GM18867 (cell line): ENCODE results near the gene NRXN3.

Experiments
- ATAC-seq: cut with Tn5 transposase; IDR thresholded peaks from one replicate; pipeline ENCODE4 v1.9.1; 2021; ENCODE audit warnings: mild to moderate bottlenecking, moderate library complexity; ENCODE audit not compliant: unreplicated experiment

Gene NRXN3

DNA sequence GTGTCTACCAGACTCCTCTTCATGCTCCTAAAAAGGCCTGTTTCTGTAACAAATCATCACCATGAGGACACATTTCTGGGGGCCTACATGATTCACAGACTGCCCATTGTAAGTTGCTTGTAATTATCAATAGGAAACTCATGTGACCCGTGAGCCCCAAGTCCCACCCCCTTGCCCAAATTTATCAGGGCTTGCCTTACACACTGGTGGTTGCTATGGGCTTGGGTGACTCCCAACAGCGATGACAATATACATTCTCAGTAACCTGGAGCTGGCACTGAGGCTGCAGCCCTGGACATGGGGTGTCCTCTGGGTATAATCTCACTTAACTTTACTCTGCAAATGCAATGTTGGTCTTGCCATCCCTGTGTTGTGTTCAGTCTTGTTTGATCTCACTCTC is 149.2 kb downstream of the NRXN3 start:
- no peak for ATAC-seq

DNA sequence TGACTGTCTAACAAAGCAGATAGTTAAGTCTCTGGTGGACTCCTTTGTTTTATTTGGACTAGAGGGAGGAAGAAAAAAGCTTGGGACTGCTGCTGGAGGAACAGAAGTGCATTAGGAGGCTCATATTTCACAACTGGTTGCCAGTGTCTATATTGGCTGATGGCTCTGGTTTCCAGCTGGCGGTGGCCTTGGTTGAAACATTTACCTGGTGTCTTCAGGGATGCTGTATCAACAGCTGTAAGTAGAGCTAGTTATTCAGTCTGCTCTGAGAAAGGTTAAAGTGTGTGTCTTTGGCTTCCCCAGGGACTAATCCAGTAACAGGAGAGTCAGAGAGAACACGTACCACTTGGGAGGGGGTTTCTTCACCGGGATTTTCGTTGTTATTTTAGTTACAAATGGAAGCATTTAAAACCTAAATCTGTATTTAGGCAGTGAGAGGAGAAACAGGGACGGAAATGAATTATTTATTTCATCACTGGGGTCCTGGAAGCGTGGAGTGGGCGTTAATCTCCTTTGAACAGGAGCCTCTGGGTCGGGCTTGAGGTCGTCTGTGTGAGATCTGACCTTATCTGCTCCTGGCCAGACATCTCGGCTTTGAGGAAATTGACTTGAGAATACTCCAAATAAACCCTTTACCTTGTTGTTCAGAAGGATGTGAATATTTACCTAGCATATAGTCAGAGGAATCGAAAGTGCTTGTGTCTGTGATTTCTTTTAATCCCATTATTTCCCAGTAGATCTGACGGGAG is 149.9 kb downstream of the NRXN3 start:
- ATAC-seq = no peak

DNA sequence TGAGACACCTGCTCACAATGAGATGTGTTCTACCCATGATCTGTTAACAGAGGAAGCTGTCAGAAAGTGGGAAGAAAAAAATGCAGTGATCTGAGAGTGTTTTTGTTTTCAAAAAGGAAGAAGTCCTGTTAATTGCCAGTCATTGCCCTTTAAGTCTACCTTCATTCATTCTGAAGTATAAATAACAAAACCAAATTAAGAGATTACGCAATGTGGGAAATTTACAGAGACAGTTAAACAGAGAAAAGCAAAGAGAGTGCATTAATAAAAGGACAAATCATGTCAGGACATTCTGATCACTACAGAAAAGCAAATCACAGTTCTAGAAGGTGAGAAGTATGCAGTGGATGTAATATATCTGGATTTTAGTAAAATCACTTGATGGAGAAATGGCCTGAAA is 154.2 kb downstream of the NRXN3 start:
- no peak for ATAC-seq

DNA sequence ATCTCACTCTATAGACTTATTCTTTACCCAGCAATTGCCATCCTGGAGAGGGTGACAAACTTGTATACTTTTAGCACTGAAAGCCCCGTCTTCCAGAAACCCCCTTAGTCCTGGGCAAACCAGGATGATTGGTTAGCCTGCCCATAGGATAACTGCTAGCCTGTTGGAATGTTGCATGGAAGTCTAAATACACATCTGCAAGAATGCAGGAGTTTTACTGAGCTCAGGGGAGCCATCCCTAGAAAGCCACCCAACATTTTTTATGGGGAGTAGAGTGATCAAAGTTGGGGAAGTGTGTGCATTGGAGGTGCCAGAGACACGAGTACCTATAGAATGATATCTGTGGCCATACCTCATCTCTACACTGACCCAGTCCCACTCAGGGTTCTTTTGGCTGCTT is 155.7 kb downstream of the NRXN3 start:
- ATAC-seq = no peak

DNA sequence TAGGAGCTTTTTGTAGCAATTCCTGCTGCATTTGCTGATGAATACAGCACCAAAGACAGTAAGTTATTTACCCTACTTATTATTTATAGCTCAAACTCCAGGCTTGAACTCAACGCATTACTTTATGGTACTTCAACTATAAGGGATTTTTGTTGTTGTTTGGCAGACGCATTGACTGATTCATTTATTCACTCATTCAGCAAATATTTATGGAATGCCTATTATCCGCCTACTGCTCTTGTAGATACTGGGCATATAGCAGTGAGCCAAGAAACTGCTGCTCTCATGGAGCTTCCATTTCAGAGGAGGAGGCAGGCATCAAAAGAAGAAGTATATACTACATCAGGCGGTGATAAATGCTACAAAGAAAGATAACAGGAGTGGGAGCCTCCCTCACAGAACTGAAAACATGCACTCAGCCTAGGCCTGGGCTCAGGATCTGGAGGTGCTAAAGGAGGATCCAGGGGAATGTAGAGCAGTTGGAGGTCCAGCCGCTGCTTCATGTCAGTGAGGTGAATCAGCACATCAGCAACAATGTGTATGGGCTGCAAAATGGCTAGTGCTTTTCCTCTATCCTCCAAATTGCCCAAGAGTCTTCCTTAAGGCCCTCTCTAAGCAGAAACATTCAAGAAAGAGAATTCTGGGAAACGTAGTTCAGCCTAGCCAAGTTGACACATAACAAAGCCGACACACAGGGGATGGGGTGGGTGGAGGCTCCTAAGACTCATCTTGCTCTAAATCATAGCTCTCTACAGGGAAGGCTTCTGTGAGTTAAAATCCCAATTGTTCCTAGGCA is 157.5 kb downstream of the NRXN3 start:
- ATAC-seq = no peak

DNA sequence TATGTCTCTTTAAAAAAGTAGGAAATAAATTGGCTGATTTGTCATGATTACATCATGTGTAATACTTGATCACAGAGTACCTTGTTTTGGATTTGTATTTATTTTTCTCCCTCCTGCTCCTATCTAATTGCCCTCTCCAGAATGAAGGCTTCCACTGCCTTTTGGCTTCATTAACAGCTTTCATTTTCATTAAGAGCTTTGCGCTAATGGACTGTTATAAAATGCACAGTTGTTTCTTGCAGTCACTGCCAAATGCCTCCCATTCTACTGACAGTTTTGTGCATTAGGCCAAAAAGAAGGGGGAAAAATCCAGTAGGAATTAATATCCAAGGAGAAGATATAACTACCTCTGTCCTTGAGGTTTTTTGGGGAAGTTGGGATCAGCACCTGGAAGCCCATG is 159.2 kb downstream of the NRXN3 start:
- no peak for ATAC-seq

DNA sequence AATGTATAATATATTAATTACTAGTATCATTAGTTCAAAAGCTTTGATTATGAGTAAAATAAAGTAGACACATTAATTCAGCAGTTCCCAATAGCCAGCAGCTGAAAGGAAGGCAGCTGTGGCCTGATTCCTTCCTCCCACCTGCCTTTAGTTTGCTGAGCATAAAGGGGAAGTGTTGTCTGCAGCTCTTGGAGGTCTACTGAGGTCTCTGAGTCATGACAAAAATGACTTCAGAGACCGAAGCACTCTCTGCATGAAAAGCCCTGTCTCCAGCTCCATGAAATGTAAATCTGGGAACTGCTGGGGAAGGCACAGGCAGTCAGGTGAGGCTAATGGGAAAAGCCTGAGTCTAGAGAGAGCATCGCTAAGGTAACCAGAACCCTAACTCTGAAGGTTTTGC is 165.4 kb downstream of the NRXN3 start:
- no peak for ATAC-seq

DNA sequence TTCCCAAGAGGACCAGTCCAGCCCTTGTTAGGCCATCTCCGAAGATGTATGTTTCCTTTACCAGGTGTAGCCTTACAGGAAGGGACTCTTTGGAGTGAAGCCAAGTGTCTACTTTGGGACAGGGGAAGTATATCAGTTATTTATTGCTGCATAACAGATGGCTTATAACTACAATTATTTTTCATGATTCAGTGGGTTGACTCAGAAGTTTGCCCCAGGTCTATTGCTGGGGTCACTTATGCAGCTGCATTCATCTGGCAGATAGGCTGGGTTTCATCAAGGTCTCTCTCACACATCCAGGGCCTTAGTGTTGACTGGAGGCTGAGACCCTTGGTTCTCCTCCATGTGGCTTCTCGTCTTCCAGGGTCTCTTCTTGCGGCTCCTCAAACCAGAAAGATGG is 170.1 kb downstream of the NRXN3 start:
- no peak for ATAC-seq

DNA sequence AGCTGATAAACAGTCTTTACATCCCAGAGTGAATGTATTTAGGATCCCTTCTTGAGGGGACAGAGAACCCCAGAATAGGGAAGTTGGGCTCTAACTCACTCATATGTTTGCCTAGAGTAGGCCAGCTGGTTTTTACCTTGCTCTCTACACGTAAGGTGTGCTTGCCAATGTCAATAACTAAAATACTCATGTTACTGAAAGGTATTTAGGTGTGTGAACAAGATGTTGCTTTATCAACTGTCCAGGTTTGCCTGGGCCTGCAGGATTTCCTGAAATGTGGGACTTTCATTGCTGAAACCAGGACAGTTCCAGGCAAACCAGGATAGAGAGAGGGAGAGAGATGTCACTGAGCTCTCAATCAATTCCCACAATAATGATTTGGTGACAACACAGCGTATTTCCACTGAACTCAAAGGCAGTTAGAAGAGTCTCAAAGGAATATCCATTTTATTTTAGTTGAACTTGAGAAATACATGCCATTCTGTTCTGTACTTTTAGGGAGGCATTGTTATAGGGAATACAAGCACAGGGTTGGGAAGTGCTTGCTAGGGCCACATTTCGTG is 171.7 kb downstream of the NRXN3 start:
- no peak for ATAC-seq

DNA sequence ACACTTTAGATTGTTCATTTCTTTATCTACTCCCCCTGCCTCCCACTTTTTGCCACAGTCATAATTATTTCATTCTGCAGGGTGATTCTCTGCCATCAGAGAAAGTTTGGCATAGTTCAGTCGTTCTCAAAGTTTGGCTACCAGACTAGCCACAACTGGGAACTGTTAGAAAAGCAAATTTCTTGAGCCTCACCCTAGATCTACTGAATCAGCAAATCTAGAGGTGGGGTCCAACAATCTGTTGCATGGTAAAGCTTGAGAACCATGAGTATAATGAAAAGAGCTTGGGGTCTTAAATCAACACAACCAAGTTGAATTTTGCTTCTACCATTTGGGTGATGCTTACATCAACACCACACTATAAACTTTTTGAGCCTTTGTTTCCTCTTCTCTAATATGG is 172.7 kb downstream of the NRXN3 start:
- ATAC-seq = no peak

DNA sequence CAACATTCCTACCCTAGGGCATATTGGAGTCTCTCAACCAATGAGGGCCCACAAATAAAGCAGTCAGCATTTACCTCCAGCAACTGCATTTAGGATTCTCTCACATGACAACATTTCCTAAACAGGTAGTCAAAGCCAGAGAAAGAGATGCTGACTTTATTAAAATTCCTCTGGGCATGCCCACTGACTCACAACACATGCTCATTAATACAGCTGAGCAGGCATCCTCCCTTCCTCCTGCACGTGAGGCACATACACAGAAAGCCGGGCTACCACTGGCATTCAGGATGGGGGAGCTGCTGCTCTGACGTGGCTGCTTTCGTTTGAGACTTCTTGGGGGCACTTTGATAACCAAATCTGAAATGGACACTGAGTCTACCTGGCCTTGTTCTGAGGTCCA is 174.1 kb downstream of the NRXN3 start:
- ATAC-seq = no peak

DNA sequence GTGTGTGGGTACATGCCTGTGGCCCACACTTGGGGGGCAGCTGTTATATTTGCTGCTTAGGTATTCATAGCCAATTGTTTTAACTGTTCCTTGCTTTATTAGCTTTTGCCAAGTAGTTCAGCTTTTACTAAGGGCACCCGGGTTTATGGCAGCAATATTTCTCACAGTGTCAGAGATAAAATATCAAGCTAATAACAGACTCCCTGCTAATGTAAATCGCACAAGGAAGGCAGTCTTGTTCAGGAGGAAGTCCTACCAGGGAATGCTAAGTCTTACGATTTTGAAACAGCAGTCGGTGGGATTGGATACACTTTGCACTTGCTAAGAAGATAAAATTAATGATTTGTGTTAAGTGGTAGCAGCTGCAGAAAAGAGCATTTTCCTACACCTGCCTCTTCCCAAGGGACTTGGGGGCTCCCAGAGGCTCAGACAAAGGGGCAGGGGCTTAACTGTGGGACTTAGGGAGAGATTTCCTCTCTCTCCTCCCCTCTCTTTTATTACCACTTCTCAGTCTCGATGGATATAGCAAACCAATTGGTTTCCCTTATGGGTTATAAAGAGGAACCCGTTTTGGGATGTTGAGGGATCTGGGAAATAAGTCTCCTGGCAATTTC is 175.1 kb downstream of the NRXN3 start:
- ATAC-seq = no peak

DNA sequence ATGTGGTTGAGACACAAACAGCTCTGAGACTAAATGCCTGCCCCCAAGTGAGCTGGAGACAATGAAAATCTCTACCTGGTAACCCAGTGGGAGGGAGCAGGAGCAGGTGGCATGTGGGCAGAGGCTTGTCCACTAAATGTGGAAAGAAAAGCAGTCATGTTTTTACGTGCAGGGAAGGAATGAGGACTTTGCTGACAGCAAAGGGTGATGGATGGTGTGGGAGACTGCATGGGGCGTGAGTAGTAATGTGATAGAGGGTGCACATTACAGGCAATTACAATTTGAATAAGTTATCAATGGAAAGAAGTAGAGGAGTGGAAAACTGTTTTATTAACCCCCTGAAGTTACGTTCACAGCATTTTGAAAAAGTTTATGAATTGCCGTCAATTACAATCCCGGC is 176.6 kb downstream of the NRXN3 start:
- ATAC-seq = no peak

DNA sequence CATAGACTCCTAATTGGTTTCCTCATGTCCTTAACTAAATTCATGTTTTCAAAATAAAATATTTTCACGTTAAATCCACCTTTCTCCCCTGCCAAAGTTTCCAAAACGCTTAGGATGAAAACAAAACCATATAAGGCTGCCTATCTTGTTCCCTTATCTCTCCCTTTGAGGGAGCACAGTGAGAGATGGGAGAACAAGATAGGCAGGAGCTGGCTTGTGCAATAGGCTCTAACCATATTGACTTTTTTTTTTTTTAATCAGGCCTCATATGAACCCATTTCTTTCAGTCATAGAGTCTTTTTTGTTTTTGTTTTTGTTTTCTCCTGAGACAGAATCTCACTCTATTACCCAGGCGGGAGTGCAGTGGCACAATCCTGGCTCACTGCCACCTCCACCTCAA is 184.9 kb downstream of the NRXN3 start:
- no peak for ATAC-seq

DNA sequence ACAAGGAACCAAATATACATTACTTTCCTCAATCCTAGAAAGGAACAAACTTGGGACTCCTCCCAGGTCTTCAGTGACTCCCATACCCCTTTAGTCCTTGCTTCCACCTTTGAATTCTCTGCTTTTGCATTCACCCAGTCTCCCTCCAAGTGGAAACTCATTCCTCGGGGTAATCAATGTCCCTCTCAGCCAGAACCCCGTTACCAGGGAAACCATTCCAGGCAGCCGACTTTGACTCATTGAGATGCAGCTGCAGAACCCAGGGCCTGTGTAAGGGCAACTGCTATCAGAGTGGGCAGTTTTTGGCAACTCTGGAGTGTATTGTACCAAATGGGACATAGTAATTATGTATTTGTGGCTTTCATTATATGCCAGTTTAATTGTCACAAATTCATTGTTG is 186.2 kb downstream of the NRXN3 start:
- no peak for ATAC-seq

DNA sequence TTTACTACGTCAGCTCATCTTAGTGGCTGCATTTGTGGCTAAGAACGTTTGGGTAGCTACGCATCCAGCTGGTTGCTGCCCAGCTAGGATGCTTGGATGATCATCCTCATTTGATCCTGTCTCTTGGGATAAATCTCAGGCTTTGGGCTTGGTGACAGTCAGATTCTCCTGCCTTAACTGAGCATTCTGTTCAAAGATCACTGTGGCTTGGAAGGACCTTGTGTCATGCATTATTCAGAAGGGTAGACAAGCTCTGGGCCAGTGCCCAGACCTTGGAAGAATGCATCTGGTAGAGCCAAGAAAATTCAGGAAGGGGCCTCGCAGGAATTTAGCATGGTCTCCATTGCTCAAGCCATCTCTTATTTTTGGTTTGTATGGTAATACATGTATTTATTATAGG is 188.4 kb downstream of the NRXN3 start:
- ATAC-seq = no peak

DNA sequence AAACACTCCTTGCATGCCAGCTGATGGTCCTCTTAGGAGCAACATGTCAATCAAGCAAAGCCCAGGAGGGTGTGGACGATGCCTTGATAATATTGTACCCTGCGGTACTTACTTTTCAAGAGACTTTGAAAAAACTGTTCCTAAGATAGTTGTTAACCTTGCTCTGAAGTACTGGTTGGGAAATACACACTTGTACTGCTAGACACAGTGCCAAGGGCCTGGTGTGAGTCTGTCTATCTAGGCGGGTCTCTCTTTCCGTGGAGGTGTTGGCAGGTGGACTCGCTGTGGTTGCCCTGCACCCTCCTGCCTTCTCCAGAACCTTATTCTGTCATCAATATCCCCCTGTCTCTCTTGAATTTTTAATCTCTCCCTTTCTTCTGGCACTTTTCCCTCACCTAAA is 189.4 kb downstream of the NRXN3 start:
- ATAC-seq = no peak

DNA sequence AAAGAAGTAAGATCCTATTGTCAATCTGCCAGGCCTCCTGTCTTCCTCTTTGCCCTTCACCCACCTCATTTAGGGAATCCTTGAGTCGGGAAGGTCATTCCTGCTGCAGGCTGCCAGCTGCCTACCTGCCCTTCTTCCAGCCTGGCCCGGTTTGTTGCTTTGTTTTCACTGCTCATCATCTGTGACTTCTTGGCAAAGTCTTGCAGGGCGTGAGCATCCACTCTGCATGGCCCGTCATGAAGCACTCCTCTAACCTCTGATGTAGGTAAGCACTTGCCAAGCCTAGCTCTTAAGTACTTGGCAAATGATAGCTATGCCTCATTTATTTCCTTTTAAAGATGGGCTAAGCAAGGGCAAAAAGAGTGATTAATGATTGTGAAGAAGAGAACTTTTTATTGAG is 192.8 kb downstream of the NRXN3 start:
- ATAC-seq = no peak

DNA sequence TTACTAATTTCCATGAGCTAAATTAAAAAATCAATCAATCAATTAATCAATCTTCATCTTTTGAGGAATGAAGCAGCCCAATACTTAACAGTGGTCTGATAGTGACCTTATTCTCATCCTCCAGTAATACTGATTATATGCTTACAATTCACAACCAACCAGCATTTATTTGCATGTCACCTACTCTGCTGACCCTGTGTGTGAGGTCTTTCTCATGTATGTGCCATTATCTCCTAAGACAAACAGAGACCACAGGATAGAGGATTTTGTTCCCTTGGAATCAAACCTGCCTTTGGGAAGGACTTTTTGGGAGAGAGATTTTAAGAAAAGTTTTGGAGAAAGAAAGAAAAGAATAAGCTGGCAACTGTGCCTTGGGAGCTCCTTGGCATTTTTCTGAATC is 197.2 kb downstream of the NRXN3 start:
- no peak for ATAC-seq

DNA sequence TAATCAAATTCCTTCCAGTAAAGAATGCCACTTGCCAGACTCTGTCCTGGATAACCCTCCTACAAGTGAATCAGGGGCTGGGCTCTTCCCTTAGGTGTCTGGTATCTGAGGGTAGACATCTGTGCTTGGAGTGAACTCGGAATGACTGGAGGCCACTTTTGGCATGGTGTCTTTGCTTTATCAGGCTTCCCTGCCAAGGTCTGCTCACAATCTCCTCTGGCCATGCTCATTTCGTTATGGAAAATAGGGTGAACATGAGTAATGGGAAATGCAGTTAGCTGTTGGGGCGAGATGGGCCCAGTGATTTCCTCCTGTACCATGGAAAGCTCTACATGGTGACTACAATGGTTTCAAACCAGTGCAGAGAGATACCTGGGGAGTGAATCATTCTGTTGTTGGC is 212.9 kb downstream of the NRXN3 start:
- ATAC-seq = no peak

DNA sequence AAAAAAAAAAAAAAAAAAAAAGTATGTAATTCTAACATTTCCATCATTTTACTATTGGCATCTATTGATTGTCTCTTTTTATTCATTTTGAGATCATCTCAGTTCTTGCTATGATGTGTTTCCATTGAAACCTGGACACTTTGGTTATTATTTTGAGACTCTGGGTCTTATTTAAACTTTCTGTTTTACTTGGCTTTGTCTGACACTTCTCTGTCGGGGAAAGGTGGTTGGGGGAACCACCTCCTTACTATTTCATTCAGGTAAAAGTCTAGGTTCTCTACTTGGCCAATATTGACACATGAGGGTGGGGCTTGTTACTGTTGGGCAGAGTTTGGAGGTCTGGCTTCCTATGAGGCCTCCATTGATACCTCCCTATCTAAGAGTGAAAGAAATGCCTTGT is 228.0 kb downstream of the NRXN3 start:
- no peak for ATAC-seq
